ENCODE measurements around the gene SUB1. TPM values are rescaled to one million over a fixed set of nuclear protein-coding genes. Genes with fewer than 3 reads are reported as not detected.

The SUB1 gene
- total and polyA plus RNA-seq, 2 donors (not counting 3 experiments of a cell fraction or from before 2014, with no cell fraction given), result 60.1 to 252 TPM

DNA sequence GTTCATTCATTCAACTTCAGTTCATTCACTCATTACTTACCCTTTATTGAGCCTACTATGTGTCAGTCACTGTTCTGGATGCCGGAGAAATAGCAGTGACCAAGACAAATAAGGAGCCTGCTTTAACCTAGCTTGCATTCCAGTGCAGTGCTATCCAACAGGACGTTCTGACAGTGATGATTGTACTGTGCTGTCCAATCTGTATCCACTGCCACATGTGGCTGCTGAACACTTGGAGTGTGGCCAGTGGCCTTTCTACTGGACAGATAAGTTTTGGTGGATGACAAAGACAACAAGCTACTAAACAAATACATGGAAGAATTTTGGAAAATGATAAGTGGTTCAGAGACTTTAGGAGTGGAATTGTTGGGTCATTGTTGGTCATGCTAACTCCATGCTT lies 33.6 kb downstream of the SUB1 start:
- no peak for DNase-seq (ENCODE audit: low read depth, low spot score)
- no peaks in the 10 kb centered on the region for H3K9me3 ChIP-seq (replicated peaks; ENCODE audit: control insufficient read depth, insufficient read depth, low read length)
- H3K27me3 ChIP-seq (ENCODE audit: control insufficient read depth in 2 of 2, insufficient read depth in 2 of 2, low read length in 2 of 2), result peaks cover 1 to 4% of the 10 kb centered on the region in 2 experiments
- H3K9me1 ChIP-seq (replicated peaks; ENCODE audit: control insufficient read depth, extremely low read depth, insufficient read depth, low read length), result no peaks in the 10 kb centered on the region
- BruUV-seq (replicated peaks), result no TSS peak
- no peaks in the 10 kb centered on the region for H3K79me2 ChIP-seq (ENCODE audit: control insufficient read depth, insufficient read depth, low read length)
- no peak overlapping the region for H3K4me2 ChIP-seq (ENCODE audit: insufficient read depth, low read length)
- intact Hi-C loops (cut with micrococcal nuclease) (no loop called here), dilution Hi-C loops (cut with MboI; ENCODE audit: extremely low pct_ligation_motif_present, low sequenced_read_pairs) (no loop called here)
- no peak overlapping the region for H3K4me3 ChIP-seq (replicated peaks in 1 of 3; ENCODE audit: insufficient read depth in 1 of 3, low read depth in 1 of 3, low read length in 3 of 3)
- H4K20me1 ChIP-seq (replicated peaks; ENCODE audit: control insufficient read depth, extremely low read depth, insufficient read depth, low read length), result no peaks in the 10 kb centered on the region
- no peak overlapping the region for H3K27ac ChIP-seq (ENCODE audit: insufficient read depth, low read depth, low read length)
- no peak overlapping the region for H3K9ac ChIP-seq (replicated peaks; ENCODE audit: extremely low read depth, insufficient read depth, low read length)
- no peak for TF ChIP-seq JUN (IDR thresholded peaks at IDR 0.05; ENCODE audit: borderline replicate concordance, insufficient read depth, insufficient read length, low read depth)
- no peak for TF ChIP-seq MYC (IDR thresholded peaks at IDR 0.05; ENCODE audit: low read depth, low read length)
- TF ChIP-seq POLR2A (IDR thresholded peaks at IDR 0.05; ENCODE audit: low read depth, low read length), result no peak
- no peak overlapping the region for H2AFZ ChIP-seq (ENCODE audit: low read depth, low read length)
- POLR2A ChIA-PET, result no interaction called here
- H3K4me1 ChIP-seq (ENCODE audit: control insufficient read depth, extremely low read depth, insufficient read depth, low read length), result no peaks in the 10 kb centered on the region
- CTCF ChIA-PET, result interaction anchor here (1.6 kb wide), 1 partner anchor 130 kb away, joined by 10 read pairs; no protein-coding TSS in a partner anchor
- no peak for FAIRE-seq
- no peaks in the 10 kb centered on the region for H3K36me3 ChIP-seq (ENCODE audit: control insufficient read depth in 2 of 2, extremely low read depth in 1 of 2, insufficient read depth in 2 of 2, low read length in 2 of 2)

DNA sequence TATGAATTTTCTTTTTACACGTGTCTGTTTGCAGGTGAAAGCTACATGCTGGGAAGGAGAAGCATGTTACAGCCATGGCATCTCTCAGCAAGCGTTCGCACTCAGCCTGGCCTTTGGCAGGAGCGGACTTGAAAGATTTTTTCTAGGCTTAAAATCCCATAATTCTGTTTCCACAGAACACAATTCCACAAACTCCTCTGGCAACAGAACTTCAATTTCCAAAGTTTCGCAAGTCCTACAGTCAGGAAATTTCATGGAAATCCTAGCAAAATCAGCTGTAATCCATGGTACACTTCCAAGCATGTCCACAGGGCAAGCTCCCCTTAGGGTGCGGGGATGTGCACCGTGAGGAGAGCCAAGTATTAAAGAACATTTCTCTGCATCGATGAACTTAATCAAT lies 35.9 kb downstream of the SUB1 start:
- intact Hi-C loops (cut with micrococcal nuclease), result no loop called here
- H2AFZ ChIP-seq (ENCODE audit: low read depth, low read length), result no peak overlapping the region
- TF ChIP-seq CTCF (IDR thresholded peaks at IDR 0.05; ENCODE audit: extremely low read depth in 1 of 2, insufficient read depth in 1 of 2, low read depth in 1 of 2, low read length in 2 of 2), result no peak
- no peak for TF ChIP-seq EZH2 (IDR thresholded peaks at IDR 0.05; ENCODE audit: borderline replicate concordance, low read depth, low read length, severe bottlenecking)
- no peak for TF ChIP-seq POLR2AphosphoS5 (IDR thresholded peaks at IDR 0.05; ENCODE audit: insufficient read depth, low read depth, low read length)
- no peak for TF ChIP-seq MYC (IDR thresholded peaks at IDR 0.05; ENCODE audit: low read depth, low read length)
- TF ChIP-seq GATA2 (IDR thresholded peaks at IDR 0.05; ENCODE audit: insufficient read depth, insufficient read length, low read depth, low read length), result no peak
- TF ChIP-seq FOS (IDR thresholded peaks at IDR 0.05; ENCODE audit: borderline replicate concordance, insufficient read depth, low read length), result no peak
- TF ChIP-seq, protein P1, sequence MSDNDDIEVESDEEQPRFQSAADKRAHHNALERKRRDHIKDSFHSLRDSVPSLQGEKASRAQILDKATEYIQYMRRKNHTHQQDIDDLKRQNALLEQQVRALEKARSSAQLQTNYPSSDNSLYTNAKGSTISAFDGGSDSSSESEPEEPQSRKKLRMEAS (IDR thresholded peaks at IDR 0.05; ENCODE audit: insufficient read depth, insufficient read length), result no peak
- no peak for TF ChIP-seq JUN (IDR thresholded peaks at IDR 0.05; ENCODE audit: borderline replicate concordance, insufficient read depth, insufficient read length, low read depth)
- no peak for TF ChIP-seq POLR2A (IDR thresholded peaks at IDR 0.05; ENCODE audit: low read depth, low read length)
- H3K4me3 ChIP-seq (replicated peaks in 1 of 3; ENCODE audit: insufficient read depth in 1 of 3, low read depth in 1 of 3, low read length in 3 of 3), result no peak overlapping the region
- no peaks in the 10 kb centered on the region for H3K9me1 ChIP-seq (replicated peaks; ENCODE audit: control insufficient read depth, extremely low read depth, insufficient read depth, low read length)
- ChIA-PET CTCF (interaction anchor here (1.5 kb wide), 1 partner anchor 31 kb away, joined by 4 read pairs; no protein-coding TSS in a partner anchor), POLR2A (no interaction called here)
- H3K9me3 ChIP-seq (replicated peaks; ENCODE audit: control insufficient read depth, insufficient read depth, low read length), result no peaks in the 10 kb centered on the region
- H3K9ac ChIP-seq (replicated peaks; ENCODE audit: extremely low read depth, insufficient read depth, low read length), result no peak overlapping the region
- H3K36me3 ChIP-seq (ENCODE audit: control insufficient read depth in 2 of 2, extremely low read depth in 1 of 2, insufficient read depth in 2 of 2, low read length in 2 of 2), result no peaks in the 10 kb centered on the region
- no peaks in the 10 kb centered on the region for H3K79me2 ChIP-seq (ENCODE audit: control insufficient read depth, insufficient read depth, low read length)
- FAIRE-seq (no peak), DNase-seq (ENCODE audit: low read depth, low spot score) (no peak)
- dilution Hi-C loops (cut with MboI; ENCODE audit: extremely low pct_ligation_motif_present, low sequenced_read_pairs), result no loop called here
- no peaks in the 10 kb centered on the region for H4K20me1 ChIP-seq (replicated peaks; ENCODE audit: control insufficient read depth, extremely low read depth, insufficient read depth, low read length)
- H3K27me3 ChIP-seq (ENCODE audit: control insufficient read depth in 2 of 2, insufficient read depth in 2 of 2, low read length in 2 of 2), result peaks cover 4 to 5% of the 10 kb centered on the region in 2 experiments
- H3K27ac ChIP-seq (ENCODE audit: insufficient read depth, low read depth, low read length), result no peak overlapping the region
- BruUV-seq (replicated peaks), result no TSS peak
- H3K4me1 ChIP-seq (ENCODE audit: control insufficient read depth, extremely low read depth, insufficient read depth, low read length), result no peaks in the 10 kb centered on the region
- no peak overlapping the region for H3K4me2 ChIP-seq (ENCODE audit: insufficient read depth, low read length)
